ENCODE results near the gene RMND1. TPM values are rescaled to one million over a fixed set of nuclear protein-coding genes. Genes with fewer than 3 reads are reported as not detected.

RMND1 gene
- total RNA-seq, 3 donors from 2014 or later (not counting 1 experiment from before 2014, with no cell fraction given) = 10.6 to 14.7 (median 11.3) TPM

DNA sequence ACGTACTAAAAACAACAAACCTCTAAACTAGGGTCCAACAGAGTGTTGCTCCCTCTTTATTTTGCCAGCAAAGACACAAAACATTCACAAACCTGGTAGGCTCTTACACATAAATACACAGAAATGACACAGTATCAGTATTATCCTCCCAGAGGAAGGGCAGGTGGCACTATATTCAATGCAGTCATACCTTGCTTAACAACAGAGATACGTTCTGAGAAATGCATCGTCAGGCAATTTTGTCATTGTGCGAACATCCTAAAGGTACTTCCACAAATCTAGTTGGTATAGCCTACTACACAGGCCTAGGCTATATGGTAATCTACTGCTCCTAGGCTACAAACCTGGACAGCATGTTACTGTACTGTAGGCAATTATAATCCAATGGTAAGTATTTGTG is 70.2 kb downstream of the RMND1 start:
- DNase-seq (no peak), ATAC-seq (no peak)
- H3K4me1 Mint-ChIP-seq = peaks cover 60 to 68% of the 10 kb centered on the region in 2 donors
- 81% methylated on average over 4 of the region's 4 CpGs for WGBS (ENCODE audit: insufficient coverage)
- intact Hi-C loops (cut with micrococcal nuclease) = loop anchor here (10.0 kb wide), 1 partner anchor 1603 kb away; the partner anchor contains the start of gene FBXO5
- Histone ChIP-seq H3K4me1 (ENCODE audit: control insufficient read depth, insufficient read depth, low read length) (peaks cover 22% of the 10 kb centered on the region), H3K9me3 (ENCODE audit: control insufficient read depth, insufficient read depth, low read length) (no peaks in the 10 kb centered on the region), H3K36me3 (ENCODE audit: control insufficient read depth, insufficient read depth, low read length) (peaks cover 2% of the 10 kb centered on the region), H3K4me3 (ENCODE audit: low read length) (no peak overlapping the region), H3K27ac (ENCODE audit: low read length) (no peak overlapping the region), H3K27me3 (ENCODE audit: control insufficient read depth, insufficient read depth, low read length) (no peaks in the 10 kb centered on the region)
- no peaks in the 10 kb centered on the region for H3K27me3 Mint-ChIP-seq (ENCODE audit: low read depth in 2 of 2)
- no peaks in the 10 kb centered on the region for H3K36me3 Mint-ChIP-seq
- TF ChIP-seq, protein P1, sequence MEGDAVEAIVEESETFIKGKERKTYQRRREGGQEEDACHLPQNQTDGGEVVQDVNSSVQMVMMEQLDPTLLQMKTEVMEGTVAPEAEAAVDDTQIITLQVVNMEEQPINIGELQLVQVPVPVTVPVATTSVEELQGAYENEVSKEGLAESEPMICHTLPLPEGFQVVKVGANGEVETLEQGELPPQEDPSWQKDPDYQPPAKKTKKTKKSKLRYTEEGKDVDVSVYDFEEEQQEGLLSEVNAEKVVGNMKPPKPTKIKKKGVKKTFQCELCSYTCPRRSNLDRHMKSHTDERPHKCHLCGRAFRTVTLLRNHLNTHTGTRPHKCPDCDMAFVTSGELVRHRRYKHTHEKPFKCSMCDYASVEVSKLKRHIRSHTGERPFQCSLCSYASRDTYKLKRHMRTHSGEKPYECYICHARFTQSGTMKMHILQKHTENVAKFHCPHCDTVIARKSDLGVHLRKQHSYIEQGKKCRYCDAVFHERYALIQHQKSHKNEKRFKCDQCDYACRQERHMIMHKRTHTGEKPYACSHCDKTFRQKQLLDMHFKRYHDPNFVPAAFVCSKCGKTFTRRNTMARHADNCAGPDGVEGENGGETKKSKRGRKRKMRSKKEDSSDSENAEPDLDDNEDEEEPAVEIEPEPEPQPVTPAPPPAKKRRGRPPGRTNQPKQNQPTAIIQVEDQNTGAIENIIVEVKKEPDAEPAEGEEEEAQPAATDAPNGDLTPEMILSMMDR (IDR thresholded peaks at IDR 0.05) = no peak
- H3K4me3 Mint-ChIP-seq = peak overlapping the region; percentile 86
- H3K9me3 Mint-ChIP-seq = no peaks in the 10 kb centered on the region
- H3K27ac Mint-ChIP-seq = peak overlapping the region; percentile 94 to 95

GRCh38 chr6:151380848-151381205 is 71.1 kb downstream of the RMND1 start:
- 91% methylated on average over 1 of the region's 1 CpG for WGBS (ENCODE audit: insufficient coverage)
- peak in 2 of 3 donors; percentile 12 to 14 for ATAC-seq
- H3K4me1 ChIP-seq (ENCODE audit: control insufficient read depth, insufficient read depth, low read length) = peaks cover 22% of the 10 kb centered on the region
- no peak overlapping the region for H3K4me3 ChIP-seq (ENCODE audit: low read length)
- Mint-ChIP-seq H3K27ac (peak overlapping the region; percentile 94 to 95), H3K27me3 (ENCODE audit: low read depth in 2 of 2) (no peaks in the 10 kb centered on the region), H3K9me3 (no peaks in the 10 kb centered on the region), H3K4me1 (peaks cover 69 to 72% of the 10 kb centered on the region in 2 donors), H3K4me3 (peak overlapping the region; percentile 86), H3K36me3 (no peaks in the 10 kb centered on the region)
- H3K27me3 ChIP-seq (ENCODE audit: control insufficient read depth, insufficient read depth, low read length) = no peaks in the 10 kb centered on the region
- H3K27ac ChIP-seq (ENCODE audit: low read length) = peak overlapping the region; percentile 96
- no peak for DNase-seq
- H3K36me3 ChIP-seq (ENCODE audit: control insufficient read depth, insufficient read depth, low read length) = peaks cover 2% of the 10 kb centered on the region
- intact Hi-C loops (cut with micrococcal nuclease) = loop anchor here (1.0 to 10.0 kb wide), 2 partner anchors 8 to 1604 kb away; partner anchors contain the start of gene FBXO5
- no peaks in the 10 kb centered on the region for H3K9me3 ChIP-seq (ENCODE audit: control insufficient read depth, insufficient read depth, low read length)
- TF ChIP-seq, protein P1 (IDR thresholded peaks at IDR 0.05) = no peak

DNA sequence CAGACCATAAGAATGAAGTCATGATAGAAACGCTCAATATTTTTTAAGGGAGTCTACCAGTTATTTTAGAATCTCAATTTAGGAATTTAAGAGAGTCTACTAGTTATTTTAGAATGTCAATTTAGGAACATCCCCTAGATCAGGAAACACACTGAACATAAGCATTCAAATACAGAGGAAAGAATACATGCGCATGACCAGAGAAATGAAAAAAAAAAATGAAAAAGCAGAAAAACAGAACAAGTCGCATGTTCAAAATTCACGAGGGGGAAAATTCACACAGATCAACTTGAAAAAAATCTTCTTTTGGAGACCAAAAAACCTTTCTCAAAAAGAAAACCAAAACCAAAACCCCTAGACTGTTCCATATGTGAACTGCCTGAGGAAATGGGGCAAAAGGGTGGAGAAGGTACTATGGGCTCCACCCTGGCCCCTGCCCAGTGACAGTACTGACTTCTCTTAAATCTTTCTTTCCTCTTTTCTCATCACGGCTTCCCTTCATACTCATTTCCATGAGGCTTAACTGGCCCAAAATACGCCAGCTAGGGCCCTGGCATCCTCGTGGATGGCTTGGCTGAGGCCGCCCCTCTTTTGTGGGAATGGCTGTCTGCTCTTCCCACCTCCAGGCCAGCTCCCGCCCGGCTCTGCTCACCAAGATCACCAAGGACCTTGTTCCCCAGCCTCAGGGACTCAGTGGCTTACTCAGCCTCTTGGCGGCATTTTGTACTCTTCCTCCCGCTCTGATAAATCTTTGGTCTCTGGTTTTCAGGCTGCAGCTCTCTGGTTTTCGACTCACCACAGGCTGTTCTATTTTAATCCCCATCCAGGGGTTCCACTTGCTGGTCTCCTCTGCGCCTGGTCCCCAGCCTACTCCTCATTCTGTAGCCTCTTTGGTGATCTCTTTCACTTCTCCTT is 71.7 kb downstream of the RMND1 start:
- TF ChIP-seq, protein P1 (IDR thresholded peaks at IDR 0.05) = no peak
- Mint-ChIP-seq H3K4me1 (peaks cover 68 to 71% of the 10 kb centered on the region in 2 donors), H3K9me3 (no peaks in the 10 kb centered on the region), H3K36me3 (no peaks in the 10 kb centered on the region), H3K27me3 (ENCODE audit: low read depth in 2 of 2) (no peaks in the 10 kb centered on the region), H3K4me3 (peak overlapping the region; percentile 86), H3K27ac (peak overlapping the region; percentile 94 to 95)
- peak; percentile 30 to 66 for DNase-seq
- Histone ChIP-seq H3K36me3 (ENCODE audit: control insufficient read depth, insufficient read depth, low read length) (peaks cover 2% of the 10 kb centered on the region), H3K9me3 (ENCODE audit: control insufficient read depth, insufficient read depth, low read length) (no peaks in the 10 kb centered on the region), H3K4me1 (ENCODE audit: control insufficient read depth, insufficient read depth, low read length) (peaks cover 28% of the 10 kb centered on the region), H3K27ac (ENCODE audit: low read length) (peak overlapping the region; percentile 96), H3K27me3 (ENCODE audit: control insufficient read depth, insufficient read depth, low read length) (no peaks in the 10 kb centered on the region), H3K4me3 (ENCODE audit: low read length) (peak overlapping the region; percentile 37)
- ATAC-seq = peak; percentile 76 to 88 (median 86)
- WGBS (ENCODE audit: insufficient coverage) = 24% methylated on average over 13 of the region's 14 CpGs
- intact Hi-C loops (cut with micrococcal nuclease) = loop anchor here (1.0 to 10.0 kb wide), 2 partner anchors 9 to 1605 kb away; partner anchors contain the start of gene FBXO5

Measured in natural killer cell (primary cell).